Coronary artery (tissue), 2 donors: Measurements from ENCODE around the gene VSTM2B.

Source experiments
- DNase-seq: peaks from one replicate; pipeline ENCODE4 v3.0.0-alpha.2; 2017; ENCODE audit warnings: low spot score
- H3K27ac ChIP-seq, 2 donors: fragments of 200-600 bp; sonication (generic); one replicate each; pipeline ENCODE4 v1.5.1; 2016 to 2019
- H3K4me3 ChIP-seq: fragments of 200-600 bp; sonication (generic); 2 replicates; pipeline ENCODE4 v1.5.1; 2016; ENCODE audit warnings: mild to moderate bottlenecking, moderate library complexity
- CTCF ChIP-seq: fragments of 200-600 bp; sonication (generic); IDR thresholded peaks from one replicate; pipeline ENCODE4 v1.5.1; 2019; ENCODE audit warnings: antibody characterized with exemption

The VSTM2B gene

GRCh38 chr19:29562299-29563297 lies 36.8 kb downstream of the VSTM2B start:
- no peak for TF ChIP-seq CTCF
- no peak overlapping the region for H3K4me3 ChIP-seq
- H3K27ac ChIP-seq: no peak overlapping the region
- DNase-seq: peak; percentile 50

GRCh38 chr19:29563486-29564101 lies 37.8 kb downstream of the VSTM2B start:
- peak; percentile 60 for DNase-seq
- H3K4me3 ChIP-seq: no peak overlapping the region
- TF ChIP-seq CTCF: no peak

GRCh38 chr19:29564574-29565005 lies 38.8 kb downstream of the VSTM2B start:
- peak; percentile 36 for DNase-seq
- no peak for TF ChIP-seq CTCF
- Histone ChIP-seq H3K27ac (no peak overlapping the region), H3K4me3 (no peak overlapping the region)

More at GRCh38 chr19:29563486-29564101, 37.8 kb downstream of the VSTM2B start:
- H3K27ac ChIP-seq: no peak overlapping the region

- DNase-seq: no peak
- no peak for TF ChIP-seq CTCF
These were observed 39.4 kb downstream of the VSTM2B start for GRCh38 chr19:29565171-29565570.

GRCh38 chr19:29566496-29567054 lies 40.8 kb downstream of the VSTM2B start:
- Histone ChIP-seq H3K4me3 (no peak overlapping the region), H3K27ac (no peak overlapping the region)
- TF ChIP-seq CTCF: no peak
- DNase-seq: peak; percentile 47

More at GRCh38 chr19:29565171-29565570, 39.4 kb downstream of the VSTM2B start:
- no peak overlapping the region for H3K4me3 ChIP-seq
- H3K27ac ChIP-seq: no peak overlapping the region

GRCh38 chr19:29567366-29567915 lies 41.6 kb downstream of the VSTM2B start:
- no peak overlapping the region for H3K27ac ChIP-seq
- no peak overlapping the region for H3K4me3 ChIP-seq
- TF ChIP-seq CTCF: no peak
- DNase-seq: peak; percentile 47
